Measurements from ENCODE around the gene SLC22A7. TPM values are rescaled to one million over a fixed set of nuclear protein-coding genes. Genes with fewer than 3 reads are reported as not detected.

SLC22A7 gene
- total RNA-seq, 4 donors from 2014 or later = not detected

DNA sequence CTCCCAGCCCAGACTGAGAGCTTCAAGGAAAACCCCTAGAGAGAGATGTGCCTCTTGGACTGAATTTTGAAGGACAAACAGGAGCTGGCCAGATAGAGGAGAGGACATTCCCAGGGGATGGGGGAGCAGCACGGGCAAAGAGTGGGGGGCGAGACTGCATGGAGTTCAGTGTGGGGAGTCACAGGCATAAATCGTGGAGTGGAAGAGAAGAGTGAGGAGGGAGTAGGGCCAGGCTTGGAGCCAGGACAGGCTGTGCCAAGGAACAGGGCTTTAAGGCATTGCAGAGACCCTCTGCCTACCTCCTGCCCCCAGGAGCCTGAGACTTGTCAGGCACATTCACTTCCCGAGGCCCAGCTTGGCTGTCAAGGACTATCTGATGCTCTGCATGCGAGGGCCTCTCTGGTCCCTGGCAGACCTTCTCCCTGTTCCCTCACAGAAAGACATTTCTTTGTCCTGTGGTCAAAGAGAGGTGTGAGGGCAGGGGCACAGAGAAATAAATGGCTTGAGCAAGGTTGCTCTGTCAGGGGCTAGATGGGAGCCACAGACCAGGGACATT, 5.2 kb upstream of the SLC22A7 start:
- in situ Hi-C loops (cut with MboI; ENCODE audit: low pct_ligation_motif_present in 1 of 4, low pct_unique_long_range_greater_than_20kb in 1 of 4, low sequenced_read_pairs in 3 of 4) (no loop called here), intact Hi-C loops (cut with DNase I; ENCODE audit: low total_unique reads) (no loop called here)
- Histone ChIP-seq H3K4me1 (peaks cover 5 to 29% (median 11%) of the 10 kb centered on the region in 4 donors), H3K4me3 (no peak overlapping the region), H3K36me3 (no peaks in the 10 kb centered on the region), H3K27me3 (no peaks in the 10 kb centered on the region), H3K9me3 (no peaks in the 10 kb centered on the region), H3K27ac (no peak overlapping the region)
- no peak for DNase-seq
- no peak for TF ChIP-seq POLR2A (IDR thresholded peaks at IDR 0.05)
- TF ChIP-seq, protein P1, sequence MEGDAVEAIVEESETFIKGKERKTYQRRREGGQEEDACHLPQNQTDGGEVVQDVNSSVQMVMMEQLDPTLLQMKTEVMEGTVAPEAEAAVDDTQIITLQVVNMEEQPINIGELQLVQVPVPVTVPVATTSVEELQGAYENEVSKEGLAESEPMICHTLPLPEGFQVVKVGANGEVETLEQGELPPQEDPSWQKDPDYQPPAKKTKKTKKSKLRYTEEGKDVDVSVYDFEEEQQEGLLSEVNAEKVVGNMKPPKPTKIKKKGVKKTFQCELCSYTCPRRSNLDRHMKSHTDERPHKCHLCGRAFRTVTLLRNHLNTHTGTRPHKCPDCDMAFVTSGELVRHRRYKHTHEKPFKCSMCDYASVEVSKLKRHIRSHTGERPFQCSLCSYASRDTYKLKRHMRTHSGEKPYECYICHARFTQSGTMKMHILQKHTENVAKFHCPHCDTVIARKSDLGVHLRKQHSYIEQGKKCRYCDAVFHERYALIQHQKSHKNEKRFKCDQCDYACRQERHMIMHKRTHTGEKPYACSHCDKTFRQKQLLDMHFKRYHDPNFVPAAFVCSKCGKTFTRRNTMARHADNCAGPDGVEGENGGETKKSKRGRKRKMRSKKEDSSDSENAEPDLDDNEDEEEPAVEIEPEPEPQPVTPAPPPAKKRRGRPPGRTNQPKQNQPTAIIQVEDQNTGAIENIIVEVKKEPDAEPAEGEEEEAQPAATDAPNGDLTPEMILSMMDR (IDR thresholded peaks at IDR 0.05) = no peak
- no peak for TF ChIP-seq EP300 (IDR thresholded peaks at IDR 0.05; ENCODE audit: low read depth)
- TF ChIP-seq POLR2AphosphoS5 (IDR thresholded peaks at IDR 0.05) = no peak
- WGBS, 2 donors (ENCODE audit: low coverage in 1 of 2) = 77 to 79% methylated on average over 3 to 5 of the region's 5 CpGs

DNA sequence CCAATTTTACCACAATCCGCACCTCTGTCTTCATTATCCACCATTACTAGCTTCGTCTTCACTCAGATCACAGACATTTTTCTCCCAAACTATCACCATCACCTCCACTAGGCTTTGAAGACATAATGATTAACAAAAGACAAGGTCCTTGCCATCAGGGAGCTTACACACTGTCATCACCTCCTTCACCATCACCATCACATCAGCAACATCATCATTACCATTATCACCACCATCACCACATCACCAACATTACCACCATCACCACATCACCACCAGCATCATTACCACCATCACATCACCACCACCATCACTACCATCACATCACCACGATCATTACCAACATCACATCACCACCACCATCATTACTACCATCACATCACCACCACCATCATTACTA, 4.4 kb upstream of the SLC22A7 start:
- intact Hi-C loops (cut with DNase I; ENCODE audit: low total_unique reads) = no loop called here
- in situ Hi-C loops (cut with MboI; ENCODE audit: low pct_ligation_motif_present in 1 of 4, low pct_unique_long_range_greater_than_20kb in 1 of 4, low sequenced_read_pairs in 3 of 4) = no loop called here
- Histone ChIP-seq H3K4me3 (no peak overlapping the region), H3K9me3 (no peaks in the 10 kb centered on the region), H3K36me3 (no peaks in the 10 kb centered on the region), H3K27ac (no peak overlapping the region), H3K4me1 (peaks cover 0 to 20% (median 7%) of the 10 kb centered on the region in 4 donors), H3K27me3 (no peaks in the 10 kb centered on the region)
- WGBS, 2 donors (ENCODE audit: low coverage in 1 of 2) = 89 to 100% methylated on average over 3 of the region's 3 CpGs
- TF ChIP-seq POLR2AphosphoS5 (IDR thresholded peaks at IDR 0.05) (no peak), POLR2A (IDR thresholded peaks at IDR 0.05) (no peak), EP300 (IDR thresholded peaks at IDR 0.05; ENCODE audit: low read depth) (no peak)
- TF ChIP-seq, protein P1 (IDR thresholded peaks at IDR 0.05) = no peak
- DNase-seq = no peak

DNA sequence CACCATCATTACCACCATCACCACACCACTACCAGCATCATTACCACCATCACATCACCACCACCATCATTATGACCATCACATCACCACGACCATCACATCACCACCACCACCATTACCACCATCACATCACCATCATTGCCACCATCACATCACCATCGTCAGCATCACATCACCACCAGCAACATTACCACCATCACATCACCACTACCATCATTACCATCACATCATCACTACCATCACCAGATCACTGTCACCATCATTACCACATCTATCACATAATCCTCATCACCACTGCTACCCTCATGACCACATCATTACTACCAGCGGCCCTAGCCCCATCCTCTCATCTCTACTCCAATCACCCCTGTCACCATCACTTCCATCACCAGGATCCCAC, 3.5 kb upstream of the SLC22A7 start:
- in situ Hi-C loops (cut with MboI; ENCODE audit: low pct_ligation_motif_present in 1 of 4, low pct_unique_long_range_greater_than_20kb in 1 of 4, low sequenced_read_pairs in 3 of 4) (no loop called here), intact Hi-C loops (cut with DNase I; ENCODE audit: low total_unique reads) (no loop called here)
- Histone ChIP-seq H3K27ac (no peak overlapping the region), H3K9me3 (no peaks in the 10 kb centered on the region), H3K36me3 (no peaks in the 10 kb centered on the region), H3K27me3 (peaks cover 3% of the 10 kb centered on the region), H3K4me3 (no peak overlapping the region), H3K4me1 (peaks cover 0 to 17% (median 7%) of the 10 kb centered on the region in 4 donors)
- TF ChIP-seq, protein P1 (IDR thresholded peaks at IDR 0.05) = no peak
- TF ChIP-seq EP300 (IDR thresholded peaks at IDR 0.05; ENCODE audit: low read depth) (no peak), POLR2AphosphoS5 (IDR thresholded peaks at IDR 0.05) (no peak), POLR2A (IDR thresholded peaks at IDR 0.05) (no peak)
- 83 to 91% methylated on average over 3 of the region's 3 CpGs for WGBS, 2 donors (ENCODE audit: low coverage in 1 of 2)
- DNase-seq = no peak

DNA sequence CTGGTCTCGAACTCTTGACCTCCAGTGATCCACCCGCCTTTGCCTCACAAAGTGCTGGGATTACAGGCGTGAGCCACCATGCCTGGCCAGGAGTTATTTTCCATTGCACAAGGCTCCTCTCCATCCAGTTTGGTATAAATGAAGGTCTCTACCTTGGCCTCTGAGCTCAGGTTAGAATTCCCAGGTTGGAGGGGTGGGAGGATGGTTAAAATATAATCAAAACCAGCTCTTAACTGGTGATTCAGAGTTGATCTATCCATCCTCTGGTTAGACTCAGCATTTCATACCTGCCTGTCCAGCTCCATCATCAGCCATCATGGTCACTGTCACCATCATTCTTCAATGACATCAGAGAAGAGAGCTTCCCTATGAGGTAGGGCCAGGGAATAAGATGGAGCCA, 2.6 kb upstream of the SLC22A7 start:
- WGBS, 2 donors (ENCODE audit: low coverage in 1 of 2) = 82% methylated on average over 3 of the region's 3 CpGs; no CpG with 5 or more reads in 1 of the 2 donors
- Histone ChIP-seq H3K36me3 (no peaks in the 10 kb centered on the region), H3K27me3 (peaks cover 3% of the 10 kb centered on the region), H3K4me1 (peaks cover 0 to 13% (median 7%) of the 10 kb centered on the region in 4 donors), H3K4me3 (no peak overlapping the region), H3K9me3 (no peaks in the 10 kb centered on the region), H3K27ac (no peak overlapping the region)
- no peak for DNase-seq
- TF ChIP-seq, protein P1 (IDR thresholded peaks at IDR 0.05) = no peak
- TF ChIP-seq POLR2AphosphoS5 (IDR thresholded peaks at IDR 0.05) = no peak
- TF ChIP-seq EP300 (IDR thresholded peaks at IDR 0.05; ENCODE audit: low read depth) = no peak
- TF ChIP-seq POLR2A (IDR thresholded peaks at IDR 0.05) = no peak
- in situ Hi-C loops (cut with MboI; ENCODE audit: low pct_ligation_motif_present in 1 of 4, low pct_unique_long_range_greater_than_20kb in 1 of 4, low sequenced_read_pairs in 3 of 4) (no loop called here), intact Hi-C loops (cut with DNase I; ENCODE audit: low total_unique reads) (no loop called here)
